Left ventricle myocardium inferior (tissue), 1 donor: ENCODE measurements around the gene OR11G2. TPM values are rescaled to one million over a fixed set of nuclear protein-coding genes. Genes with fewer than 3 reads are reported as not detected.

ENCODE experiments used
- DNase-seq: peaks from one replicate; pipeline ENCODE4 v3.0.0-alpha.2; 2020
- H3K27ac ChIP-seq: fragments of 200-600 bp; replicated peaks from 2 replicates; pipeline ENCODE4 v1.8.0; 2021
- H3K27me3 ChIP-seq: fragments of 200-600 bp; 2 replicates; pipeline ENCODE4 v1.8.0; 2021; ENCODE audit warnings: low read depth
- H3K36me3 ChIP-seq: fragments of 200-600 bp; 2 replicates; pipeline ENCODE4 v1.8.0; 2021
- H3K4me1 ChIP-seq: fragments of 200-600 bp; 2 replicates; pipeline ENCODE4 v1.8.0; 2021
- H3K4me3 ChIP-seq: fragments of 200-600 bp; 2 replicates; pipeline ENCODE4 v1.8.0; 2021; ENCODE audit warnings: mild to moderate bottlenecking, moderate library complexity
- H3K9me3 ChIP-seq: fragments of 200-600 bp; replicated peaks from 2 replicates; pipeline ENCODE4 v1.8.0; 2021
- intact Hi-C: fragments of 100-400 bp; cut with micrococcal nuclease; formaldehyde crosslinking; loops from one replicate; pipeline ENCODE4 v1.11.0; 2022
- total RNA-seq: library from RNA; stranded (reverse); fragmentation: NEBNext Ultra II Directional; extraction: Animal tissue kit (Norgen Biotek cat#: 25700); gene quantifications from one replicate; pipeline ENCODE4 v1.2.1, GENCODE V29; 2021
- TF ChIP-seq, protein P1 (sequence below): fragments of 200-600 bp; IDR thresholded peaks from 2 replicates; pipeline ENCODE4 v1.8.0; 2021; ENCODE audit warnings: antibody characterized with exemption, mild to moderate bottlenecking, borderline replicate concordance
- donor health status: DM: no; HTN: yes; CAD: no; lungs with severe emphysema.

OR11G2 gene
- total RNA-seq, 1 donor from 2014 or later: not detected

DNA sequence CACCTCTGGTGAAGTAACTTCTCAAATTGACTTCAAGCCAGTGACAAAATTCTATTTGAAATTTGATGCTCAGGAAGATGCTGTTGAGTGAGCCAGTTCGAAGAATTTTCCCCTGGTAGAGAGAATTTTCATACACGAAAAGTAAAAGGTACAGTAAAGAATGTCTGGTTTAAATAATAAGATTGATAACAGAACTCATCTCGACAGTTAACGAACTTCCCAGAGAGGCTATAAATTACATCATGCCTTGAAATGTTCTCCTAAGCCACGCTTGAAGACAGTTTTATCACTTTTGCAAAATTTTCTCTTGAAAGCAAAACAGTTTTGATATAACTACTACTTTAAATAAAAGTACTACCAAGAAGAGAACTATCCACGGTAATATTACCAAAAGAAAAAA, 14.4 kb upstream of the OR11G2 start:
- Histone ChIP-seq H3K36me3 (no peaks in the 10 kb centered on the region), H3K9me3 (no peaks in the 10 kb centered on the region), H3K27ac (no peak overlapping the region), H3K4me1 (no peaks in the 10 kb centered on the region), H3K27me3 (peaks cover 4% of the 10 kb centered on the region), H3K4me3 (no peak overlapping the region)
- intact Hi-C loops: no loop called here
- TF ChIP-seq, protein P1, sequence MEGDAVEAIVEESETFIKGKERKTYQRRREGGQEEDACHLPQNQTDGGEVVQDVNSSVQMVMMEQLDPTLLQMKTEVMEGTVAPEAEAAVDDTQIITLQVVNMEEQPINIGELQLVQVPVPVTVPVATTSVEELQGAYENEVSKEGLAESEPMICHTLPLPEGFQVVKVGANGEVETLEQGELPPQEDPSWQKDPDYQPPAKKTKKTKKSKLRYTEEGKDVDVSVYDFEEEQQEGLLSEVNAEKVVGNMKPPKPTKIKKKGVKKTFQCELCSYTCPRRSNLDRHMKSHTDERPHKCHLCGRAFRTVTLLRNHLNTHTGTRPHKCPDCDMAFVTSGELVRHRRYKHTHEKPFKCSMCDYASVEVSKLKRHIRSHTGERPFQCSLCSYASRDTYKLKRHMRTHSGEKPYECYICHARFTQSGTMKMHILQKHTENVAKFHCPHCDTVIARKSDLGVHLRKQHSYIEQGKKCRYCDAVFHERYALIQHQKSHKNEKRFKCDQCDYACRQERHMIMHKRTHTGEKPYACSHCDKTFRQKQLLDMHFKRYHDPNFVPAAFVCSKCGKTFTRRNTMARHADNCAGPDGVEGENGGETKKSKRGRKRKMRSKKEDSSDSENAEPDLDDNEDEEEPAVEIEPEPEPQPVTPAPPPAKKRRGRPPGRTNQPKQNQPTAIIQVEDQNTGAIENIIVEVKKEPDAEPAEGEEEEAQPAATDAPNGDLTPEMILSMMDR: no peak
- no peak for DNase-seq

DNA sequence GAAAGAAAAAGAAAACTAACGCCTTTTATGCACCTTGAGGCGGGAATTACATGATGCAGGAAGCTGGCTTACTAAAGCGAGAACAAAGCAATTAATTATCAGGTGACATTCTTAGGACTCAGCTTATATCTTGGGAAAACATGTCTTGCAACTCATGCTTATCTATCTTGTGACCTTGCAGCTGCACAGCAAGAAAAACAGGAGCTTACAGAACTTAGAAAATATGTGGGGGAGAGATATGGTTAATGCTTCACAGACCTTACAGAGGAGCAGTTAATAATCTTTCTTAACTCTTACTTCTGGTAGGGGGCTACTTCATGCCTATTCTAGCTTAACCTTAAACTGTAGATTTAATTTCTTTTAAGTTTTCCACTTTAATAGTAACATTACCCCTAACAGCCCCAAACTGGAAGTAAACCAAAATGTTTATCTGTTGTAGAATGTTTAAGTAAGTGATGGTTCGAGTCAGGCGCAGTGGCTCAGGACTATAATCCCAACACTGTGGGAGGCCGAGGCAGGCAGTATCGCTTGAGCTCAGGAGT, 13.2 kb upstream of the OR11G2 start:
- DNase-seq: no peak
- TF ChIP-seq, protein P1: no peak
- H3K9me3 ChIP-seq: no peaks in the 10 kb centered on the region
- H3K27me3 ChIP-seq: peaks cover 4% of the 10 kb centered on the region
- H3K4me3 ChIP-seq: no peak overlapping the region
- H3K27ac ChIP-seq: no peak overlapping the region
- no peaks in the 10 kb centered on the region for H3K36me3 ChIP-seq
- intact Hi-C loops: no loop called here
- no peaks in the 10 kb centered on the region for H3K4me1 ChIP-seq

DNA sequence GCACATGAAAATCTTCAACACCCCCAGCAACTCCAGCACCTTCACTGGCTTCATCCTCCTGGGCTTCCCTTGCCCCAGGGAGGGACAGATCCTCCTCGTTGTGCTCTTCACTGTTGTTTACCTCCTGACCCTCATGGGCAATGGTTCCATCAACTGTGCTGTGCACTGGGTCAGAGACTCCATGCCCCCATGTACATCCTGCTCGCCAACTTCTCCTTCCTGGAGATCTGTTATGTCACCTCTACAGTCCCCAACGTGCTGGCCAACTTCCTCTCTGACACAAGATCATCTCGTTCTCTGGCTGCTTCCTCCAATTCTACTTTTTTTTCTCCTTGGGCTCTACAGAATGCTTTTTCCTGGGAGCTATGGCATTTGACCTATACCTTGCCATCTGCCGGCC, 11.5 kb upstream of the OR11G2 start:
- peak; percentile 13 for DNase-seq
- TF ChIP-seq, protein P1: no peak
- intact Hi-C loops: no loop called here
- no peaks in the 10 kb centered on the region for H3K36me3 ChIP-seq
- H3K9me3 ChIP-seq: no peaks in the 10 kb centered on the region
- no peak overlapping the region for H3K27ac ChIP-seq
- H3K4me3 ChIP-seq: no peak overlapping the region
- H3K4me1 ChIP-seq: no peaks in the 10 kb centered on the region
- peaks cover 4% of the 10 kb centered on the region for H3K27me3 ChIP-seq

DNA sequence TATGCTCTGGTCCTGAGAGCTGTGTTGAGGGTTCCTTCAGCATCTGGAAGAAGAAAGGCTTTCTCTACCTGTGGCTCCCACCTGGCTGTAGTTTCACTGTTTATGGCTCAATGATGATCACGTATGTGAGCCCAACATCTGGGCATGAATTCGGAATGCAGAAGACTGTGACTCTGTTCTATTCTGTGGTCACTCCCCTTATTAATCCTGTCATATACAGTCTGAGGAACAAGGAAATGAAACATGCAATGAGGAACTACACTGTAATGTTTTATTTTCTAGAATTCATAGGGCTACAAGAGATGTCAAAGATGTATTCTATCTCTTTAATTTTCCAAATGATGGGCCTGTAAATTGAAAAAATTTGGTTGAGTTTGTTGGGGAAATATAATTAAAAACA, 10.8 kb upstream of the OR11G2 start:
- H3K27me3 ChIP-seq: peaks cover 4% of the 10 kb centered on the region
- TF ChIP-seq, protein P1: no peak
- H3K27ac ChIP-seq: no peak overlapping the region

DNA sequence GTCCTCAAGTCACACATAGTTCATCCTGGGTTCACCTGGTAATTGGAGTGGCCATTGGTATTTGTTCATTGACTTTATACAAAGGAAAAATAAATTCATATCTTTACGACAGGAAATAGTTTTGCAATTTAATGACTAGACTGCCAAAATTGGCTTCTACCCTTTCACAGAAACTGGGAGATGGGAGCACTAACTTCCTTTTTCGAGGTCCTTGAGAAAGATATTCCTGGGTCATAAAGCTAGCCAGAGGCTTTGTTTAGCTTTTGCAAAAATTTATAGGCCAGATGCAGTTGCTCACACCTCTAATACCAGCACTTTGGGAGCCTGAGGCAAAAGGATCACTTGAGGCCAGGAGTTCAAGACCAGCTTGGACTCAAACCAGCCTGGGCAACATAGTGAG, 10.2 kb upstream of the OR11G2 start:
- Histone ChIP-seq H3K4me3 (no peak overlapping the region), H3K27me3 (peaks cover 4% of the 10 kb centered on the region), H3K4me1 (no peaks in the 10 kb centered on the region), H3K36me3 (no peaks in the 10 kb centered on the region), H3K9me3 (no peaks in the 10 kb centered on the region), H3K27ac (no peak overlapping the region)
- TF ChIP-seq, protein P1: no peak
- no peak for DNase-seq
- intact Hi-C loops: no loop called here

More for the DNA sequence above, 10.8 kb upstream of the OR11G2 start:
- intact Hi-C loops: no loop called here
- Histone ChIP-seq H3K4me3 (no peak overlapping the region), H3K4me1 (no peaks in the 10 kb centered on the region), H3K9me3 (no peaks in the 10 kb centered on the region), H3K36me3 (no peaks in the 10 kb centered on the region)
- DNase-seq: no peak
